Parathyroid adenoma (tissue), 2 donors: Measurements from ENCODE around the gene FANCM.

Experiments
- H2AFZ ChIP-seq: fragments of 300-600 bp; sonication (generic); one replicate; pipeline ENCODE4 v1.7.0; 2017; ENCODE audit warnings: antibody characterized with exemption, mild to moderate bottlenecking
- H3K27ac ChIP-seq: fragments of 300-600 bp; sonication (generic); one replicate; pipeline ENCODE4 v1.7.0; 2017
- H3K27me3 ChIP-seq: fragments of 300-600 bp; sonication (generic); one replicate; pipeline ENCODE4 v1.7.0; 2017; ENCODE audit warnings: low read length; ENCODE audit not compliant: control insufficient read depth, insufficient read depth
- H3K36me3 ChIP-seq: fragments of 300-600 bp; sonication (generic); one replicate; pipeline ENCODE4 v1.7.0; 2017; ENCODE audit warnings: low read length; ENCODE audit not compliant: control insufficient read depth, insufficient read depth
- H3K4me1 ChIP-seq: fragments of 300-600 bp; sonication (generic); one replicate; pipeline ENCODE4 v1.7.0; 2017; ENCODE audit warnings: control low read depth
- H3K4me2 ChIP-seq: fragments of 300-600 bp; sonication (generic); one replicate; pipeline ENCODE4 v1.7.0; 2017; ENCODE audit warnings: low read length
- H3K4me3 ChIP-seq: fragments of 300-600 bp; sonication (generic); one replicate; pipeline ENCODE4 v1.7.0; 2017; ENCODE audit warnings: low read depth, low read length
- H3K79me2 ChIP-seq: fragments of 300-600 bp; sonication (generic); one replicate; pipeline ENCODE4 v1.7.0; 2017; ENCODE audit warnings: control low read depth
- H3K9ac ChIP-seq: fragments of 300-600 bp; sonication (generic); one replicate; pipeline ENCODE4 v1.7.0; 2017; ENCODE audit warnings: mild to moderate bottlenecking
- H3K9me3 ChIP-seq: fragments of 300-600 bp; sonication (generic); one replicate; pipeline ENCODE4 v1.7.0; 2017; ENCODE audit warnings: low read length; ENCODE audit not compliant: control insufficient read depth
- CTCF ChIP-seq: fragments of 300-600 bp; sonication (generic); IDR thresholded peaks from one replicate; pipeline ENCODE4 v1.7.0; 2017; ENCODE audit warnings: antibody characterized with exemption, mild to moderate bottlenecking
- donor health status: primary hyperparathyroidism.

FANCM gene

GRCh38 chr14:45177076-45177475, 41.3 kb downstream of the FANCM start:
- H3K4me3 ChIP-seq, result no peak overlapping the region
- no peaks in the 10 kb centered on the region for H3K79me2 ChIP-seq
- TF ChIP-seq CTCF, result no peak

GRCh38 chr14:45181329-45181728, 45.6 kb downstream of the FANCM start:
- Histone ChIP-seq H3K9me3 (no peaks in the 10 kb centered on the region), H3K4me3 (no peak overlapping the region), H3K36me3 (no peaks in the 10 kb centered on the region), H3K4me2 (no peak overlapping the region), H3K79me2 (no peaks in the 10 kb centered on the region), H3K4me1 (no peaks in the 10 kb centered on the region), H2AFZ (no peak overlapping the region), H3K27ac (no peak overlapping the region), H3K9ac (no peak overlapping the region), H3K27me3 (no peaks in the 10 kb centered on the region)
- TF ChIP-seq CTCF, result no peak

More at GRCh38 chr14:45177076-45177475, 41.3 kb downstream of the FANCM start:
- Histone ChIP-seq H3K4me1 (no peaks in the 10 kb centered on the region), H3K9ac (no peak overlapping the region), H3K27ac (no peak overlapping the region), H3K4me2 (no peak overlapping the region), H3K36me3 (no peaks in the 10 kb centered on the region), H3K9me3 (no peaks in the 10 kb centered on the region), H3K27me3 (no peaks in the 10 kb centered on the region), H2AFZ (no peak overlapping the region)

GRCh38 chr14:45181806-45182205, 46.1 kb downstream of the FANCM start:
- Histone ChIP-seq H3K36me3 (no peaks in the 10 kb centered on the region), H3K9me3 (no peaks in the 10 kb centered on the region), H3K4me2 (no peak overlapping the region), H3K4me1 (no peaks in the 10 kb centered on the region), H2AFZ (no peak overlapping the region), H3K79me2 (no peaks in the 10 kb centered on the region), H3K4me3 (no peak overlapping the region), H3K27me3 (no peaks in the 10 kb centered on the region), H3K27ac (no peak overlapping the region), H3K9ac (no peak overlapping the region)
- TF ChIP-seq CTCF, result no peak

- Histone ChIP-seq H3K4me3 (no peak overlapping the region), H3K4me2 (no peak overlapping the region), H3K9me3 (no peaks in the 10 kb centered on the region), H3K9ac (no peak overlapping the region), H3K36me3 (no peaks in the 10 kb centered on the region), H3K27me3 (no peaks in the 10 kb centered on the region), H3K4me1 (no peaks in the 10 kb centered on the region), H3K79me2 (no peaks in the 10 kb centered on the region), H2AFZ (no peak overlapping the region), H3K27ac (no peak overlapping the region)
- TF ChIP-seq CTCF, result no peak
These were observed 49.5 kb downstream of the FANCM start for GRCh38 chr14:45185100-45185814.

GRCh38 chr14:45194964-45195363, 59.2 kb downstream of the FANCM start:
- Histone ChIP-seq H3K79me2 (no peaks in the 10 kb centered on the region), H3K4me1 (no peaks in the 10 kb centered on the region), H3K4me2 (no peak overlapping the region), H3K36me3 (no peaks in the 10 kb centered on the region), H3K9ac (no peak overlapping the region), H2AFZ (no peak overlapping the region), H3K4me3 (no peak overlapping the region), H3K27me3 (no peaks in the 10 kb centered on the region), H3K27ac (no peak overlapping the region), H3K9me3 (no peaks in the 10 kb centered on the region)
- no peak for TF ChIP-seq CTCF
